ENCODE data around the gene MREG.

Gene MREG

GRCh38 chr2:216013080-216013909 is at the start of gene MREG:
TSS of gene MREG (minus strand) at chr2:216013551. CDS start at chr2:216013327, 224 bp downstream.
- peak; percentile 93 for DNase-seq (ENCODE audit: low spot score)
- peak; percentile 84 for TF ChIP-seq CTCF (conservative IDR thresholded peaks at IDR 0.05; ENCODE audit: low read depth)
- peak within 1 kb of the TSS; percentile 88 for H3K27ac ChIP-seq
- POLR2A ChIA-PET (ENCODE audit: low non-redundant PET): no interaction called here
- CTCF ChIA-PET: interaction anchor here (0.6 to 1.1 kb wide), 5 partner anchors 10 to 82 kb away, joined by 3 to 6 read pairs (median 3); no protein-coding TSS in a partner anchor

DNA sequence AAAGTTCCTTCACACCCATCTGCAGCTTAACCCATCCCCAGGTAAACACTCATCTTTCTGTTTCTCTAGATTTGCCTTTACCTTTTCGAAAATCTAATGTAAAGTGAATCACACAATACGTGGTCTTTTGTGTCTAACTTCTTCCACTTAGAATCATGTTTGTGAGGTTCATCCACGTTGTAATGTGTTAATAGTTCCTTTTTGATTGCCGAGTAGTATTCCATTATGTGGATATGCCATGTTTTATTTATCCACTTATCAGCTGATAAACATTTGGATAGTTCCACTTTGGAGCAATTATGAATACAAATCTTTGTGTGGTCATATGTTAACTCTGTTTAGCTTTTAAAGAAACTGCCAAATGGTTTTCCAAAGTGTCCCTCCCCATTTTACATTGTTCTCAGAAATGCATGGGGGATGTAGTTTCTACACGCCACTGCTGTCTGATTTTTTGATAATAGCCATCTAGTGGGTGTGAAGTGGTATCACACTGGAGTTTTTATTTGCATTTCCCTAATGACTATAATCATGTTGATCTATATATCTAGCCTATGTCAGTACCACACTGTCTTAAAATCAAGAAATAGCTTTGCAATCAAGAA is 46.0 kb upstream of the MREG start:
- CTCF ChIA-PET: interaction anchor here (0.7 kb wide), 2 partner anchors 8 to 16 kb away, joined by 3 read pairs; no protein-coding TSS in a partner anchor
- POLR2A ChIA-PET (ENCODE audit: low non-redundant PET): no interaction called here
- no peak for TF ChIP-seq CTCF (conservative IDR thresholded peaks at IDR 0.05; ENCODE audit: low read depth)
- DNase-seq (ENCODE audit: low spot score): no peak
- no peak overlapping the region for H3K27ac ChIP-seq

DNA sequence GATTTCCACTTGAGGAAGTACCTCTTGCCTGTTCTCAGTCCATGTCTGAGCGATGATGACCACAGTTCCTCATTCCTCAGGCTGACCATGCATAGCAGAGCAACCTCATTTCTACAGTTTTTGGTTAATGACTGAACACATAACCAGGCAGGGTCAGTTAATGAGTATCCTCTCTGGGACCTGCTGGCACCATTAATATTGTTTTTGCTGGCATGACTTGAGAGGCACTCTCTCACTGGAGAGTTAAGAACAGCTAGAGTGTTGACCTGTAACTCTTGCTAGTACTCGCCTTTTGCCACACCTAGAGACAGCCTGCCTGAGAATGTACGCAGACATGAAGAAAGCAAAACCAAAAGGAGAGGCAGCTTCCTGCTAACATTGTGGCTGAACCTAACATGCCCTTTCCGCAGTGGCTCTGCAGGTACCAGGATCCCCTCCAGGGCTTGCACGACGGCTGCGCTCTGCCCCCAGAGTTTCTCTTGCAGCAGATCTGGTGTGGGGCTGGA is 44.4 kb upstream of the MREG start:
- peak overlapping the region; percentile 70 for H3K27ac ChIP-seq
- ChIA-PET POLR2A (ENCODE audit: low non-redundant PET) (interaction anchor here (1.0 to 1.1 kb wide), 2 partner anchors 16 to 51 kb away, joined by 3 read pairs; partner anchors contain the start of gene XRCC5), CTCF (interaction anchor here (0.5 kb wide), 1 partner anchor 34 kb away, joined by 3 read pairs; no protein-coding TSS in a partner anchor)
- TF ChIP-seq CTCF (conservative IDR thresholded peaks at IDR 0.05; ENCODE audit: low read depth): no peak
- DNase-seq (ENCODE audit: low spot score): peak; percentile 25

GRCh38 chr2:216056739-216057138 is 43.4 kb upstream of the MREG start:
- no peak for DNase-seq (ENCODE audit: low spot score)
- TF ChIP-seq CTCF (conservative IDR thresholded peaks at IDR 0.05; ENCODE audit: low read depth): no peak
- ChIA-PET CTCF (no interaction called here), POLR2A (ENCODE audit: low non-redundant PET) (no interaction called here)
- no peak overlapping the region for H3K27ac ChIP-seq

GRCh38 chr2:216055680-216056079 is 42.3 kb upstream of the MREG start:
- POLR2A ChIA-PET (ENCODE audit: low non-redundant PET): no interaction called here
- CTCF ChIA-PET: no interaction called here
- H3K27ac ChIP-seq: no peak overlapping the region
- no peak for TF ChIP-seq CTCF (conservative IDR thresholded peaks at IDR 0.05; ENCODE audit: low read depth)
- DNase-seq (ENCODE audit: low spot score): no peak

- CTCF ChIA-PET: no interaction called here
- no peak for TF ChIP-seq CTCF (conservative IDR thresholded peaks at IDR 0.05; ENCODE audit: low read depth)
- POLR2A ChIA-PET (ENCODE audit: low non-redundant PET): no interaction called here
- no peak for DNase-seq (ENCODE audit: low spot score)
- H3K27ac ChIP-seq: no peak overlapping the region
These were observed 39.1 kb upstream of the MREG start for GRCh38 chr2:216052420-216052819.
